ENCODE data around the gene PRELID3B. TPM values are rescaled to one million over a fixed set of nuclear protein-coding genes. Genes with fewer than 3 reads are reported as not detected.

The PRELID3B gene
- total RNA-seq, 1 donor from 2014 or later: 16.4 TPM

GRCh38 chr20:58997141-58997770 is 45.3 kb downstream of the PRELID3B start:
- ATAC-seq (no peak), DNase-seq (ENCODE audit: low spot score) (no peak)

- ATAC-seq: no peak
- DNase-seq (ENCODE audit: low spot score): no peak
Measured at GRCh38 chr20:58996226-58996611, 46.4 kb downstream of the PRELID3B start.

GRCh38 chr20:58995461-58996225 is 46.9 kb downstream of the PRELID3B start:
- ATAC-seq: peak; percentile 61
- DNase-seq (ENCODE audit: low spot score): peak; percentile 60

GRCh38 chr20:58994390-58995159 is 48.0 kb downstream of the PRELID3B start:
- ATAC-seq (no peak), DNase-seq (ENCODE audit: low spot score) (no peak)

GRCh38 chr20:58993332-58994248 is 49.0 kb downstream of the PRELID3B start:
- ATAC-seq (peak; percentile 43), DNase-seq (ENCODE audit: low spot score) (no peak)

- DNase-seq (ENCODE audit: low spot score): no peak
- ATAC-seq: peak; percentile 4
Measured at GRCh38 chr20:58992911-58993310, 49.7 kb downstream of the PRELID3B start.

GRCh38 chr20:58991715-58992114 is 50.9 kb downstream of the PRELID3B start:
- ATAC-seq (peak; percentile 45), DNase-seq (ENCODE audit: low spot score) (peak; percentile 73)

GRCh38 chr20:58990651-58991445 is 51.7 kb downstream of the PRELID3B start:
- ATAC-seq: no peak

GRCh38 chr20:58989196-58989595 is 53.4 kb downstream of the PRELID3B start:
- ATAC-seq (no peak), DNase-seq (ENCODE audit: low spot score) (peak; percentile 35)

More at GRCh38 chr20:58990651-58991445, 51.7 kb downstream of the PRELID3B start:
- no peak for DNase-seq (ENCODE audit: low spot score)

GRCh38 chr20:58988565-58988882 is 54.1 kb downstream of the PRELID3B start:
- no peak for ATAC-seq
- DNase-seq (ENCODE audit: low spot score): no peak

- peak; percentile 43 for DNase-seq (ENCODE audit: low spot score)
- peak; percentile 48 for ATAC-seq
Measured at GRCh38 chr20:58987790-58988564, 54.6 kb downstream of the PRELID3B start.

- no peak for ATAC-seq
- no peak for DNase-seq (ENCODE audit: low spot score)
Measured at GRCh38 chr20:58986968-58987517, 55.5 kb downstream of the PRELID3B start.

- ATAC-seq: no peak
- no peak for DNase-seq (ENCODE audit: low spot score)
Measured at GRCh38 chr20:58986286-58986967, 56.2 kb downstream of the PRELID3B start.

GRCh38 chr20:58985656-58986055 is 56.9 kb downstream of the PRELID3B start:
- ATAC-seq: no peak
- DNase-seq (ENCODE audit: low spot score): no peak

- no peak for ATAC-seq
- no peak for DNase-seq (ENCODE audit: low spot score)
Measured at GRCh38 chr20:58984691-58985090, 57.9 kb downstream of the PRELID3B start.
